Astrocyte of the cerebellum (primary cell): Measurements from ENCODE around the gene RAB31.

Experiments
- DNase-seq: peaks from one replicate; pipeline ENCODE4 v3.0.0-alpha.2; 2011; ENCODE audit warnings: low read depth
- H3K4me3 ChIP-seq: 2 replicates; pipeline ENCODE4 v1.5.1; 2011; ENCODE audit warnings: mild to moderate bottlenecking, low read depth, low read length, moderate library complexity
- CTCF ChIP-seq: IDR thresholded peaks from 2 replicates; pipeline ENCODE4 v1.5.1; 2012; ENCODE audit warnings: low read length, low read depth, moderate library complexity, mild to moderate bottlenecking; ENCODE audit errors: missing control alignments
- in situ Hi-C: cut with HindIII; loops from 2 replicates; pipeline ENCODE4 v1.10.0; 2017; ENCODE audit warnings: low sequenced_read_pairs

Gene RAB31

GRCh38 chr18:9771261-9771976 is 63.3 kb downstream of the RAB31 start:
- no peak for DNase-seq
- in situ Hi-C loops: no loop called here
- peak; percentile 96 for TF ChIP-seq CTCF
- H3K4me3 ChIP-seq: no peak overlapping the region

- in situ Hi-C loops: no loop called here
- no peak overlapping the region for H3K4me3 ChIP-seq
Observed at GRCh38 chr18:9771977-9772660, 64.0 kb downstream of the RAB31 start.

GRCh38 chr18:9772847-9773677 is 65.0 kb downstream of the RAB31 start:
- in situ Hi-C loops: no loop called here
- TF ChIP-seq CTCF: no peak
- H3K4me3 ChIP-seq: no peak overlapping the region
- no peak for DNase-seq

More at GRCh38 chr18:9771977-9772660, 64.0 kb downstream of the RAB31 start:
- DNase-seq: no peak
- no peak for TF ChIP-seq CTCF

GRCh38 chr18:9774150-9774549 is 66.0 kb downstream of the RAB31 start:
- DNase-seq: no peak
- in situ Hi-C loops: no loop called here
- H3K4me3 ChIP-seq: no peak overlapping the region
- no peak for TF ChIP-seq CTCF

- no peak overlapping the region for H3K4me3 ChIP-seq
- DNase-seq: no peak
- in situ Hi-C loops: no loop called here
- TF ChIP-seq CTCF: no peak
Observed at GRCh38 chr18:9775178-9775577, 67.1 kb downstream of the RAB31 start.

- no peak for DNase-seq
- H3K4me3 ChIP-seq: no peak overlapping the region
- no peak for TF ChIP-seq CTCF
- in situ Hi-C loops: no loop called here
Observed at GRCh38 chr18:9779630-9780029, 71.5 kb downstream of the RAB31 start.
